ENCODE data around the gene KCNN3.

The KCNN3 gene

GRCh38 chr1:154716614-154717527 is 153.2 kb downstream of the KCNN3 start:
- TF ChIP-seq ZNF433 (tag by site-specific recombination; IDR thresholded peaks at IDR 0.05; ENCODE audit: low read depth) (no peak), PATZ1 (tag by site-specific recombination; IDR thresholded peaks at IDR 0.05) (no peak), ZNF596 (tag by site-specific recombination; IDR thresholded peaks at IDR 0.05) (no peak), ZNF132 (tag by site-specific recombination; IDR thresholded peaks at IDR 0.05; ENCODE audit: borderline replicate concordance) (no peak), ZNF19 (tag by site-specific recombination; IDR thresholded peaks at IDR 0.05; ENCODE audit: low read depth) (no peak), ZNF513 (tag by site-specific recombination; IDR thresholded peaks at IDR 0.05) (no peak), HIC1 (tag by site-specific recombination; IDR thresholded peaks at IDR 0.05) (no peak), ZNF324 (tag by site-specific recombination; IDR thresholded peaks at IDR 0.05) (no peak), ZNF157 (tag by site-specific recombination; IDR thresholded peaks at IDR 0.05) (no peak)
- CTCF ChIA-PET: interaction anchor here (0.6 to 1.6 kb wide), 4 partner anchors 111 to 282 kb away, joined by 3 read pairs; no protein-coding TSS in a partner anchor
- no peaks in the 10 kb centered on the region for H3K9me3 ChIP-seq (ENCODE audit: control insufficient read depth, insufficient read depth, low read depth, low read length)

GRCh38 chr1:154716011-154716410 is 154.1 kb downstream of the KCNN3 start:
- ChIA-PET CTCF (interaction anchor here (0.6 to 1.6 kb wide), 6 partner anchors 46 to 534 kb away, joined by 3 to 6 read pairs (median 3); no protein-coding TSS in a partner anchor), POLR2A (no interaction called here)
- Histone ChIP-seq H3K36me3 (ENCODE audit: control insufficient read depth in 2 of 2, insufficient read depth in 1 of 2, low read length in 2 of 2) (peaks cover 0 to 5% of the 10 kb centered on the region in 2 experiments; a peak in 1 of 3 replicates), H3K4me1 (ENCODE audit: control insufficient read depth, insufficient read depth, low read length) (no peaks in the 10 kb centered on the region), H3K4me3 (ENCODE audit: low read depth, low read length) (no peak overlapping the region), H3K27ac (ENCODE audit: extremely low read depth, low read depth, low read length) (no peak overlapping the region), H3K9me3 (ENCODE audit: control insufficient read depth, insufficient read depth, low read depth, low read length) (no peaks in the 10 kb centered on the region)
- TF ChIP-seq ZBTB26 (tag by site-specific recombination; optimal IDR thresholded peaks at IDR 0.05): no peak
- TF ChIP-seq ZBTB17 (tag by site-specific recombination; IDR thresholded peaks at IDR 0.05): 0 out of 2 replicates have a peak, but pooled peaks have one; percentile 28
- peak; percentile 10; the same call in 1 of the 2 replicates for TF ChIP-seq ZNF629 (tag by site-specific recombination; IDR thresholded peaks at IDR 0.05)

More at GRCh38 chr1:154716614-154717527, 153.2 kb downstream of the KCNN3 start:
- peaks cover 0 to 5% of the 10 kb centered on the region in 2 experiments; a peak in 1 of 3 replicates for H3K36me3 ChIP-seq (ENCODE audit: control insufficient read depth in 2 of 2, insufficient read depth in 1 of 2, low read length in 2 of 2)
- H3K27ac ChIP-seq (ENCODE audit: extremely low read depth, low read depth, low read length): no peak overlapping the region
- POLR2A ChIA-PET: no interaction called here
- H3K4me3 ChIP-seq (ENCODE audit: low read depth, low read length): no peak overlapping the region
- H3K4me1 ChIP-seq (ENCODE audit: control insufficient read depth, insufficient read depth, low read length): no peaks in the 10 kb centered on the region
